Activated naive CD8-positive, alpha-beta T cell treated with anti-CD3 and anti-CD28 coated beads, Interleukin-2, amount 50 U/mL, for 24 hours (primary cell): ENCODE data around the gene TRABD2B.

Source experiments
- ATAC-seq: fragments of 150-1000 bp; cut with Tn5 transposase; one replicate; pipeline ENCODE4 v1.10.0; 2021
- DNase-seq: peaks from one replicate; pipeline ENCODE4 v3.0.0; 2021
- H3K27ac Mint-ChIP-seq: one replicate; pipeline ENCODE4 v1.8.0; 2021; ENCODE audit warnings: mild to moderate bottlenecking, mixed read lengths
- H3K27me3 Mint-ChIP-seq: one replicate; pipeline ENCODE4 v1.8.0; 2021; ENCODE audit warnings: mixed read lengths
- H3K36me3 Mint-ChIP-seq: one replicate; pipeline ENCODE4 v1.8.0; 2021; ENCODE audit warnings: low read depth, mixed read lengths
- H3K4me1 Mint-ChIP-seq: one replicate; pipeline ENCODE4 v1.8.0; 2021; ENCODE audit warnings: mixed read lengths
- H3K4me3 Mint-ChIP-seq: one replicate; pipeline ENCODE4 v1.8.0; 2021; ENCODE audit warnings: mild to moderate bottlenecking, moderate library complexity, mixed read lengths
- H3K9me3 Mint-ChIP-seq: one replicate; pipeline ENCODE4 v1.8.0; 2021; ENCODE audit warnings: mixed read lengths

TRABD2B gene

GRCh38 chr1:48028218-48029069, 31.3 kb upstream of the TRABD2B start:
- no peaks in the 10 kb centered on the region for H3K9me3 Mint-ChIP-seq
- H3K27ac Mint-ChIP-seq, result no peak overlapping the region
- peaks cover 3% of the 10 kb centered on the region for H3K27me3 Mint-ChIP-seq
- H3K4me1 Mint-ChIP-seq, result no peaks in the 10 kb centered on the region
- no peak for DNase-seq
- H3K4me3 Mint-ChIP-seq, result no peak overlapping the region
- H3K36me3 Mint-ChIP-seq, result no peaks in the 10 kb centered on the region
- ATAC-seq, result no peak

GRCh38 chr1:48027533-48027835, 30.3 kb upstream of the TRABD2B start:
- Mint-ChIP-seq H3K36me3 (no peaks in the 10 kb centered on the region), H3K27ac (no peak overlapping the region), H3K4me3 (no peak overlapping the region), H3K27me3 (peaks cover 3% of the 10 kb centered on the region), H3K9me3 (no peaks in the 10 kb centered on the region), H3K4me1 (no peaks in the 10 kb centered on the region)
- DNase-seq (no peak), ATAC-seq (no peak)

GRCh38 chr1:48026701-48027532, 29.7 kb upstream of the TRABD2B start:
- Mint-ChIP-seq H3K27me3 (peaks cover 3% of the 10 kb centered on the region), H3K4me1 (no peaks in the 10 kb centered on the region), H3K4me3 (no peak overlapping the region), H3K9me3 (no peaks in the 10 kb centered on the region), H3K36me3 (no peaks in the 10 kb centered on the region), H3K27ac (no peak overlapping the region)
- ATAC-seq (no peak), DNase-seq (no peak)

- no peak overlapping the region for H3K27ac Mint-ChIP-seq
- ATAC-seq, result no peak
These were observed 29.1 kb upstream of the TRABD2B start for GRCh38 chr1:48026275-48026674.

GRCh38 chr1:48025076-48025475, 27.9 kb upstream of the TRABD2B start:
- Mint-ChIP-seq H3K9me3 (no peaks in the 10 kb centered on the region), H3K4me1 (no peaks in the 10 kb centered on the region), H3K36me3 (no peaks in the 10 kb centered on the region), H3K4me3 (no peak overlapping the region), H3K27ac (no peak overlapping the region), H3K27me3 (peaks cover 7% of the 10 kb centered on the region)
- DNase-seq (no peak), ATAC-seq (no peak)

More at GRCh38 chr1:48026275-48026674, 29.1 kb upstream of the TRABD2B start:
- no peak for DNase-seq
- Mint-ChIP-seq H3K27me3 (peaks cover 2% of the 10 kb centered on the region), H3K4me3 (no peak overlapping the region), H3K4me1 (no peaks in the 10 kb centered on the region), H3K36me3 (no peaks in the 10 kb centered on the region), H3K9me3 (no peaks in the 10 kb centered on the region)

GRCh38 chr1:48023488-48023887, 26.3 kb upstream of the TRABD2B start:
- ATAC-seq (no peak), DNase-seq (no peak)
- Mint-ChIP-seq H3K27me3 (peaks cover 5% of the 10 kb centered on the region), H3K4me1 (no peaks in the 10 kb centered on the region), H3K36me3 (no peaks in the 10 kb centered on the region), H3K9me3 (no peaks in the 10 kb centered on the region), H3K27ac (no peak overlapping the region), H3K4me3 (no peak overlapping the region)

GRCh38 chr1:48022306-48022705, 25.1 kb upstream of the TRABD2B start:
- Mint-ChIP-seq H3K4me3 (no peak overlapping the region), H3K4me1 (no peaks in the 10 kb centered on the region), H3K27ac (no peak overlapping the region), H3K36me3 (no peaks in the 10 kb centered on the region), H3K9me3 (no peaks in the 10 kb centered on the region), H3K27me3 (peaks cover 5% of the 10 kb centered on the region)
- ATAC-seq (no peak), DNase-seq (no peak)

GRCh38 chr1:48021792-48022191, 24.6 kb upstream of the TRABD2B start:
- no peak for ATAC-seq
- H3K36me3 Mint-ChIP-seq, result no peaks in the 10 kb centered on the region
- H3K4me3 Mint-ChIP-seq, result no peak overlapping the region
- no peaks in the 10 kb centered on the region for H3K4me1 Mint-ChIP-seq
- DNase-seq, result no peak
- no peak overlapping the region for H3K27ac Mint-ChIP-seq
- peaks cover 5% of the 10 kb centered on the region for H3K27me3 Mint-ChIP-seq
- no peaks in the 10 kb centered on the region for H3K9me3 Mint-ChIP-seq

- ATAC-seq (no peak), DNase-seq (no peak)
- H3K27me3 Mint-ChIP-seq, result peaks cover 11% of the 10 kb centered on the region
- no peaks in the 10 kb centered on the region for H3K4me1 Mint-ChIP-seq
- no peaks in the 10 kb centered on the region for H3K9me3 Mint-ChIP-seq
- no peak overlapping the region for H3K4me3 Mint-ChIP-seq
- H3K27ac Mint-ChIP-seq, result no peak overlapping the region
- H3K36me3 Mint-ChIP-seq, result no peaks in the 10 kb centered on the region
These were observed 22.6 kb upstream of the TRABD2B start for GRCh38 chr1:48019714-48020315.

GRCh38 chr1:48018799-48019198, 21.6 kb upstream of the TRABD2B start:
- H3K4me3 Mint-ChIP-seq, result no peak overlapping the region
- H3K27ac Mint-ChIP-seq, result no peak overlapping the region
- ATAC-seq (no peak), DNase-seq (no peak)
- H3K4me1 Mint-ChIP-seq, result no peaks in the 10 kb centered on the region
- H3K27me3 Mint-ChIP-seq, result peaks cover 17% of the 10 kb centered on the region
- H3K36me3 Mint-ChIP-seq, result no peaks in the 10 kb centered on the region
- H3K9me3 Mint-ChIP-seq, result no peaks in the 10 kb centered on the region

- Mint-ChIP-seq H3K27me3 (peaks cover 22% of the 10 kb centered on the region), H3K4me1 (no peaks in the 10 kb centered on the region), H3K9me3 (no peaks in the 10 kb centered on the region), H3K27ac (no peak overlapping the region), H3K4me3 (no peak overlapping the region), H3K36me3 (no peaks in the 10 kb centered on the region)
- ATAC-seq (no peak), DNase-seq (no peak)
These were observed 20.5 kb upstream of the TRABD2B start for GRCh38 chr1:48017716-48018115.

GRCh38 chr1:48016515-48016914, 19.3 kb upstream of the TRABD2B start:
- ATAC-seq, result no peak
- Mint-ChIP-seq H3K4me1 (no peaks in the 10 kb centered on the region), H3K4me3 (no peak overlapping the region), H3K36me3 (no peaks in the 10 kb centered on the region), H3K9me3 (no peaks in the 10 kb centered on the region), H3K27ac (no peak overlapping the region), H3K27me3 (peaks cover 22% of the 10 kb centered on the region)
- no peak for DNase-seq

- H3K27me3 Mint-ChIP-seq, result peaks cover 19% of the 10 kb centered on the region
These were observed 16.1 kb upstream of the TRABD2B start for GRCh38 chr1:48013270-48013669.

GRCh38 chr1:48007047-48007446, 9.9 kb upstream of the TRABD2B start:
- Mint-ChIP-seq H3K4me3 (no peak overlapping the region), H3K27ac (no peak overlapping the region), H3K36me3 (no peaks in the 10 kb centered on the region), H3K27me3 (peaks cover 2% of the 10 kb centered on the region), H3K9me3 (no peaks in the 10 kb centered on the region), H3K4me1 (no peaks in the 10 kb centered on the region)
- ATAC-seq, result no peak
- DNase-seq, result no peak

More at GRCh38 chr1:48013270-48013669, 16.1 kb upstream of the TRABD2B start:
- no peaks in the 10 kb centered on the region for H3K4me1 Mint-ChIP-seq
- no peak overlapping the region for H3K27ac Mint-ChIP-seq
- H3K4me3 Mint-ChIP-seq, result no peak overlapping the region
- no peaks in the 10 kb centered on the region for H3K36me3 Mint-ChIP-seq
- H3K9me3 Mint-ChIP-seq, result no peaks in the 10 kb centered on the region
- ATAC-seq (no peak), DNase-seq (no peak)

- ATAC-seq (no peak), DNase-seq (no peak)
- no peak overlapping the region for H3K27ac Mint-ChIP-seq
- no peaks in the 10 kb centered on the region for H3K4me1 Mint-ChIP-seq
- H3K27me3 Mint-ChIP-seq, result peaks cover 2% of the 10 kb centered on the region
- no peaks in the 10 kb centered on the region for H3K9me3 Mint-ChIP-seq
- no peaks in the 10 kb centered on the region for H3K36me3 Mint-ChIP-seq
- no peak overlapping the region for H3K4me3 Mint-ChIP-seq
These were observed 9.1 kb upstream of the TRABD2B start for GRCh38 chr1:48006264-48006663.
